Inferior parietal cortex (tissue), 1 donor: ENCODE data around the gene MRTFA.

Experiments
- DNase-seq: peaks from one replicate; pipeline ENCODE4 v3.0.0-alpha.2; 2016; ENCODE audit errors: extremely low spot score

MRTFA gene

DNA sequence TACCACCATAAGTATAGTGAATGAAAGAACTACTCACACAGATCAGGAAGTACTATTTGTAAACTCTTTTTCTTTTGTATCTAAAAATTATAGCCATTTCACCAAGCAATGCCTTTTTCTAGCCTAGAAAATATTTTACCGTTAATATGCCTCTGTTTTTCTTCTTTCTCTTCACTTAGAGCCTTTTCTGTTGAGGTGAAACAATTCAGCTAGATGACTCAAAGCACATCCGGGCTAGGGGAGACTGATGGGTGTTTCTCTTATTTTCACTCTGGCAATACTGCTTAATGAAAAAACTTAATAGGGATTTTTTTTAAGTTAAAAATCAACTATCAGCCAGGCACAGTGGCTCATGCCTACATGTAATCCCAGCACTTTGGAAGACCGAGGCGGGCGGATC lies 172.8 kb downstream of the MRTFA start:
- no peak for DNase-seq

DNA sequence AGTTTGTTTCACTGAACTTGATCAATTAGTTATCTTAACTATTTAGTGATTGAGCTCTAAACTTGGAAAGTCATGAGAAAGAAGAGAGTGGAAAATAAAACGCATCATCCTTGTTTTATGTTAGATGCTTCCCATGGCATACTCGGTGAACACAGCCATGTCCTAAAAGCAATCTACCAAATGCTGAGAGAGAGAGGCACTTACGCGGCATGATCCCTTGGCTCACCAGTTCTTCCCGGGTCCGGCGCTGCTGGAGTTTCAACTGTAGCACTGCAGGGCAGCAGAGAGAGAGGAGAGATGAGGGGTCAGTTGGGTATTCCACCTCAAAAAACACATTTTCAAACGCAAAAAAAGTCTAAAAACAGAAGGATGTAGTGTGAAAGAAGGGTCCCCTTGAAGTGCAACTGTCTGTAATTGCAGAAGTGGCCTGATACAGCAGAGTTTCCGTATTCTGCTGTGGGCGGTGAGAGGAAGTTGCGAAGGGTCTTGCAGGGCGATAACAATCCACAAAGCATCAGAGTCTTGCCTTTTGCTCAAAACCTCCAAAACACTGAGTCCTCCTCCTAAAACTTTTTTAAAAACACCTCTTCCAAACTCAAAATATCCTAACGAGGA lies 173.4 kb downstream of the MRTFA start:
- no peak for DNase-seq

DNA sequence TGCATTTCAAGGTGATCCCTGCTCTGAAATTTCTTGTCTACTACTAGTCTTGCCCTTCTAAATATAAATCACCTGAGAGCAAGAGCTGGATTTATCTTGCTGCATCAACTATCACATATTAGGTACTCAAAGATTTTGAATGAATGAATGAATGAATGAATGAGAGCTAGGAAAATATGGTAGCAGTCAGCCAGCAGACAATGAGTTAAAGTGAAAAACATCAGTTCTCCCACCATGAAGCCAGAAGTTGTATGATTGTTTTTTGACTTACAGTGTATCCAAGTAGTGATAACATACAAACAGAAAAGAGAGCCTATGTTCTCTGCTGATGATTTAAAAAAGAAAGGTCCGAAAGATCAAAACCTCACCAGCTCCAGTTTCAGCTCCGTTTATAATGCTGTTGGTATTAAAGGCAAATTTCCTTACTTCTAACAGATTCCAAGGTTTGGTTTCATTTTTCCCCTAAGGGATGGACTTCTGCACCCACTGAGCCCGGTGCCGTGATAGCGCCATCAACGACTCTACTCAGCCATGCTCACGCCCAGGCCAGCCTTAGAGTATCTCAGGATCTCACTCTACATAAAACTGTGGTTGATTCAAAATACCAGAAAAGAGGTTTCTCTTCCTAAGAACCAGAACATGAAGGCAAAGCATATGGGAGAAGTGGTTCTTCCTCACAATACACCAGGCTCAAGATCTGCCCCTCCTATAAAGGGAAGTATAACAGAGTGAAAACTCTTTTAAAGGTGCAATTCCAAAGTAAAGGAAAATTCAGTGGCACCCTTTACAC lies 174.1 kb downstream of the MRTFA start:
- DNase-seq = no peak

DNA sequence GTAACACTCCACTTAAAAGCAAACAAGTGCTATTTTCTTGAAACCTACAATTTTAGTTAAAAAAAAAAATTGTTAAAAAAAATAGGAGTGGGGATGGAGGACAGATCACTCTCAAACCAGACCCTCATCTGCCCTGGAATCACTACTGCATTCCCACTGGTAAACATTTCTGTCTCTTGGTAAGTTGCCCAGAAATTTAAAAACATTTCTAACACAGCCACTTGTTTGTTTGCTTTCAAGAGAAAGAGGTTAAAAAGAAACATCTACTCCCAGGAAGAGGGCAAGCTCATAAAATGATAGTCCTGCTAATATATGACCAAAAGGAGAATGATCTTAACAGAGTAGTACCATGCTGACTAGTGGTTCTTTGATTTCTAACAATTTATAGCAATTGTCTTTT lies 182.8 kb downstream of the MRTFA start:
- DNase-seq = no peak

DNA sequence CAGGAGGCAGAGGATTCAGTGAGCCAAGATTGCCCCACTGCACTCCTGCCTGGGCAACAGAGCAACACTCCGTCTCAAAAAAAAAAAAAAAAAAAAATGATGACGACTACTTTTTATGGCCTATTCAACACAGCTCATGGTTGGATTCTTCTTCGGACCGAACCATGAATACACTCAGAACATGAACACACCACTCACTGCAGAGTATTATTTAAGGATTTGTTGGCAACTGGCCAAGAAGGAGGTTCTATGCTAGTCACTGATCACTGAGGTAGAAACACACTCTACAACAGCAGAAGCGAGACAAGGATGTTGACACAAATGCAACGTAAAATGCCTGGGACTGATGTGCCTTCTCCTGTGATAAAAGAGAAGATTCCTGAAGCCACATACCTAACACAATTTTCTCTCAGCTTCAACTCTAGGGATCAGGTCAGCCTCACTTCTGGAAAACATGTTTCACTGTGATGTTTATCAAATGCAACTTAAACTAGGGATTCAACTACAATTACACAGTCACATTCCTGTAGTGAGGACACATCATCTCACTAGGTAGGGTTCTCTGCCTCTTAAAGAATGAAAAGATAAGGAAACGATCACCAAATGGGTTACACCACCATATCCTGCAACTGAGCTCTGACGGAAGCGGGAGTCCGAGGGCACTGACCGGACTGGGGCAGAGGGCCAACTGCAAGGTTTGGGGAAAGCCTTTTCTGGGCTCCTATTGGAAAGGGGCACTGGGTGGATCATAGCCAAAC lies 183.6 kb downstream of the MRTFA start:
- no peak for DNase-seq

DNA sequence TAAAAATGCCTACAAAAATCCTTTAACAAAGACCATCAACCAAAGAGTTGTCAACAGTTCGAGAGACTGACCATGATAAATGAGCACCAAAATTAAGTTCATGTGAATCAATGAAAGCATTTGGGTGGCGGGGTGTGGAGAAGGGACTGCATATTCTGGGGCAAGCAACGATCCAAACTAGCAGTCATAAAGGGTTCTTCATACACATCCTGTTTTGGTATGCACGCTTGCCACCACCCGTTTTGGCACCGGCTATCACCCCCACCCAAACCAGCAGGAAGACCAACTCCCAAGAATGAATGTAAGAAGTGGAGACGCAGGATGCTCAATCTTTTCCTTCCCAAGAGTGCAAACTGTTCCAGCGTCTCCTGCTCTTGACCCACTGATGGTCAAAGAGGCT lies 185.3 kb downstream of the MRTFA start:
- no peak for DNase-seq

DNA sequence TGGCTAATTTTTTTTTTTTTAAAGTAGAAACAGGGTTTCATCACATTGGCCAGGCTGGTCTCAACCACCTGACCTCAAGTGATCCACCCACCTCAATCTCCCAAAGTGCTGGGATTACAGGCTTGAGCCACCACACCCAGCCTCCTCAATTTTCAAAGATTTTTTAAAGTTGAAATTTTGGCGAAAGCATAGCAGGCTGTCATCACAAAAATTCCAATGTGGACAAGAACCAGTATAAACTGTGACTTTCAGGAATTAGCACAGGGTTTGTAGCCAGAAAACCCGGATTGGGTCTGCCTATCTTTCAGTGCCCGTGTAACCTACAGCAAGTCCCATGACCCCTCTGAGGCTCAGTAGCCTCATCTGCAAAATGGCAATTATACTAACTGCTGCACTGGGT lies 185.9 kb downstream of the MRTFA start:
- DNase-seq = no peak

DNA sequence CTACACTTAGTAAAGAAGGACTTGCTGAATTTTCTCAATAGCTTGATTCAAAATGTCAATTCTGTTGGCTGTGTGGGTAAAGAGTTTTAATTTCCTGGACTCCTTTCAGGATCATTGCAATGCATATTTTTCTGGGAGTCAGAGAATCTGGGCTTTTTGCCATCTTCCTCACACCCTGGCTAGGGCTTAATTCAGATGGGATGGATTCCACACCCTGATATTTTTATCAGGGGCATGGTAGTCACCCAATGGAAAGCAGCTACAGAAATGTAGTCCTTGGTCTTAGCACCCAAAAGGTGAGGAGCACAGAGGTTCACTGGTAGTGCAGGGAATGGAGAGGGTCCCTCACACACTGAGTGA lies 186.9 kb downstream of the MRTFA start:
- peak; percentile 62 for DNase-seq

DNA sequence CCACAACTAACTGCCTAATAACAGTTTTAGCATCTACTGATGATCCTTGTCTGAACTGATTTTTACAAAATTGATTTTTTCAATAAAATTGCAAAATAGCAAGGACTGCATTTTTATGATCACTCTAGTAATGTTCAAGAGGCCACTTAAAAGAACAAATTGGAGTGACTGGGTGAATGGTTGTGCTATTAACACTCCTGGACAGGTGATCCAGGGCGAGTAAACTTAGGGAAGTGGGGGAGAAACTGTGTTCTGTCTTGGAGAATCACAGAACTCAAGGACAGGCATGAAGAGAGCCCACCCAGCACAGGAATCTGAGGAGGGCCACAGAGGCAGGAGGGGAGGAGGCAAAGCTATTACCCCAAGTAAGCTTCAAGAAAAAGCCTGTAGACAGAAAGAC lies 190.3 kb downstream of the MRTFA start:
- no peak for DNase-seq

DNA sequence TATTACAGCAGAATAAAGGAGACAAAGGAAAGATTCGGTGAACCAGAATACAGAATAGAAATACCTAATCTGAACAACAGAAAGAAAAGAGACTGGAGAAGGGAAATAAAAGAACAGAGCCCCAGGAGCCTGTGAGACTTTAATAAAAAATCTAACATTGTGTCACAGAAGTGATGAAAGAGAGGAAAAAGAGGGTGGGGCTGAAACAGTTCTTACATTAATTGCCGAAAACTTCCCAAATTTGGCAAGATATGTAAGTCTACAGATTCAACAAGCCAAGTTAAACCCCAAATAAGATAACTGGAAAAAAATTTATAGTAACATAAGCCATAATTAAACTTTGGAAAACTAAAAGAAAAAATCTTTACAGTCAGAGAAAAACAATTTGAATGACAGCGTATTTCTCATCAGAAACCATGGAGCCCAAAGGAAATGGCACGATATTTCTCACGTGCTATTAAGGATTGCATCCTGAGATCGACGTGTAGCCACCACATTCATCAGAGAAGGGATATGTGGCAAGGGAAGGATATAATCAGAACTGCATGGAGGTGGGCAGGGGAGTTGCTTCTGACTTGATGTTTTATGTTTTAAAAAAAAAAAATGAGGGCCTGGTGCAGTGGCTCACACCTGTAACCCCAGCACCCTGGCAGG lies 192.2 kb downstream of the MRTFA start:
- DNase-seq = no peak

DNA sequence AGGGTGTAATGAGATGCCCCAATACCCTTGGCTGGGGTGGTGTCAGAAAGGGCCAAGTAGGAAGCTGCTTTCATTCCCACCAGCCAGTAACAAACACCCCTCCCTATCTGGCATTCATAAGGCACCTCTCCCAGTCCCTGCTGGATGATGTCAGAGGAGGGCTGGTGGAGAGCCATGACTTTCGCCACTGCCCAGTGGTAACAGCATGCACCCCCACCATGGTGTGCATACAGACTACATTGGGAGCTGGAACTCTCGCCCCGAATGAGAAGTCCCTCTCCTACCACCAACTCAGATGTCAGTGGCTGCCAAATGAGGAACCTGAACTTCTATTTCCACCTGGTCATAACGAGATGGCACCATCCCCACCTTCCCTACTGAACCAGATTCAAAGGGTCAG lies 192.8 kb downstream of the MRTFA start:
- DNase-seq = no peak

DNA sequence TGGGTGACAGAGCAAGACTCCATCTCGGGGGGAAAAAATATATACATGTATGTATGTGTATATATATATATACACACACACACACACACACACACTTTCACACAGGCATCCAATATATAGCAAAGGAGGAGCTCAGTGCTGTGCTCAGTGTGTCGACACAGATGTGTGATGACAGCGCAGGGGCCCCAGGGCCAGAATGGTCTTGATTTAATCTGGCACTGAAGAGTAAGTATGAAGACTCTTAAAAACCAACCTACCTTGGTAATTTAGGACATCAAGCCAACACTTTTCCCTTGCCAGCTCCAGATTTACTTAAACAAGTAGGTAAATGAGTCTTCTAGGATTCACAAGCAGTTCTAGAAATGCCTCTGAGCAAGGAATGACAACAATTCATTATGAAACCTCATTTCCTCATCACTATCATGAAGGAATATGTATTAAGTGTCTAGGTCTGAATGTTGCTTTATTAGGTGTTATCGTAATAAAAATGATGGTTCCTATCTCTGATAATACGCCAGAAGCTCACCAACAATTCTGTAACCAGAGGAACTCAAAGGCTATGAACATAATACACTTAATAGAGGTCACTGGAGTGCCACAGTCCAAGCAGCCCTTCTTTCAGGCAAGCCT lies 194.6 kb downstream of the MRTFA start:
- DNase-seq = no peak

DNA sequence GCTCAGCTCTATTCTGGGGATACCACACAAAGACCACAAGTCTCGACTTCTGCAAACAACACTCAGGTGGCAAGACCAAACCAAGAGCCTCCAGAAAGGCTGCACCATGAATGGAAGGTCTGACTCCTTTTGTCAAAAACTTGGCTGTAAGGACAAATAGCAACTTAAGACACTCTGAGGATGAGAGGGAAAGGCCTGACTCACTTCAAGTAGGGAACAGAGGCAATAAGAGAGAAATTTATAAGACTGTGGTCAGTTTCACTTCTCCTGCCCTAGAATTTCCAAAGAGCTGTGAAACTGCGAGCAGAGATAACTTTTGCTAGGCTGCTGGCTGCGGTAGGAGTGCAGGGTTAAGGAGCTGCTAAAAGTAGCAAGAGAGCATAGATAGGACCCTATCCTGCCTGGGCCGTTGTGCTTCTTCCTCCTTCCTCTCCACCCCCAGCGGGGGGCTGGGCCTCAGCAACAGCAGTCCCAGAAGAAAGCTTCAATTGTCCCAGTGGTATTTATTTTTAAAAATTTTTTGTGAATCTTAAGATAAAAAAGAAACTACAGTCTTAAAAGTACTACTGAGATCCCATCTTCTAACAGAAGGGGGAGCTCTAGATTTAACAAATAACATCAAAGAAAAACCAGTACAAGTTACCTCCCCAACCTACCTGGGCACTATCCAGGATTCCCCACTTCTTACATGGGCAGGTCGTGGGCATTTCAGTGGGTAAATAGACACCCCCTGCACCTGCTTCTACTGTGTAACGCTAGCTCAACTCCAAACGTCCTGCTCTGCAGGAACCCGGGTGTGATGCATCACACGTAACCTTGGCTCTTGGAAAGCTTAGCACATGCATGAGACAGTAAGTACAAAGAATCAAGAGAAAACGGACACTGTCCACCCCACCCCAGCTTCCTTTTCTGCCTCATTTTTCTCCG lies 199.8 kb downstream of the MRTFA start:
- peak; percentile 79 for DNase-seq

DNA sequence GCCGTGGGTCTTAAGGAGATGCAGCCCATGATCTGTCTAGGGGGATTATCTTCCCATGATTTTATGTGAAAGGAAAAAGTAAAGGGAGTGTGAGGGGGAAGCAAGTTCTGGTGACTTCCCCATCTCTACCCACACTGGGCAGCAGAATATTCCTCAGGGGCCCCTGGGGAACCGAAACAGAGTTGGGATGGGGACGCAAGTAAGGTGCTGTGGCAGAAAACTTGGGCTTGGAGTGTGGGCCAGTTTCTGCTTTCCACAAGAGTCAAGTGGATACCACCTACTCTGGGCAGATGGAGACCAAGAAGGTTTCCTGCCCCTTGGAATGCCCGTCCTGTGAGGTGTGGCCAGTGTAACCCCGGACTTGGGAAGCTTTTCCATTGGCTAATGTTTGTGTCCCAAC lies 201.8 kb downstream of the MRTFA start:
- DNase-seq = no peak

DNA sequence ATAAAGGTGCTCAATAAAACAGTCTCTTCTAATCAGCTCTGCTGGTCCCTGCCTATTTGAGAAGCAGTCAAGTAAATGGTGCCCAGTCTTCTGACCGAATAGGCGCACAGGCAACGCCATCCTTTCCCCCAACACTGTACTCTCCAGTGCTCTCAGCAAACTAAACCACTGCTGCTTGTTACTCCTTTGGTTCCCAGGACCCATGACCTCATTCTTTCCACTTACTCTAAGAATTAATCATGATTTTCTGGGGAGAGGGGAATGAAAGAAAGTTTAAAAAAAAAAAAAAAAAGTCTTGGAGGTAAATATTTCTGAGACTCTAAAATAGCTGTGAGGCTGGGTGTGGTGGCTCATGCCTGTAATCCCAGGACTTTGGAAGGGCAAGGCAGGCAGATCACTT lies 202.4 kb downstream of the MRTFA start:
- no peak for DNase-seq

DNA sequence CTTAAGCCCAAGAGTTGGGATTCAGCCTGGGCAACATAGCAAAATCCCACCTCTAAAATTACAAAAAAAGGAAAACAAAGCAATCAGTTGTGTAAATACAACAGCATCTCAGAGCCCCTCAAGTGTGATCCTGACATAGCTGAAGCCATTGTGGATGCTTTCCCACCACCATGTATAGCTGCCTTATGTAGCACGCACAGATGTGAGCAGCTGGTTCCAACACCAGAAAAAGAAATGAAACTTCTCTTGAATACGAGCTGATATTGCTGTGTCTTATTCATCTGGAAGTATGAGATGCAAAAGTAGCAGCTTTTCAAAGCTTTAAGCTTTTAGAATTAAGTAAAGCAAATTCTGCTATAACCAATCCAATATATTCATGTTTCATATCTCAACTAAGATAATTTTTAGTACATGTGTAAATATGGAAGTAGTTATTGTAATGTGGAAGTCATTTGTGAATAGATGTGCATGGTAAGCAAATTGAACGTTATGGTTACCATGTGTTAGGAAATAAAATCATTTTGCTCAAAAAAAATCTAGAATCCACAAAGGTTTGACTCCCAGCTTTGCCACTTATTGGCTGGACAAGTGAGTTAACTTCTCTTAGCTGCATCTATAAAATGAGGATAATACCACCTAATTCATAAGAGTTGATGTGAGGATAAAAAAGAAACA lies 203.0 kb downstream of the MRTFA start:
- no peak for DNase-seq

DNA sequence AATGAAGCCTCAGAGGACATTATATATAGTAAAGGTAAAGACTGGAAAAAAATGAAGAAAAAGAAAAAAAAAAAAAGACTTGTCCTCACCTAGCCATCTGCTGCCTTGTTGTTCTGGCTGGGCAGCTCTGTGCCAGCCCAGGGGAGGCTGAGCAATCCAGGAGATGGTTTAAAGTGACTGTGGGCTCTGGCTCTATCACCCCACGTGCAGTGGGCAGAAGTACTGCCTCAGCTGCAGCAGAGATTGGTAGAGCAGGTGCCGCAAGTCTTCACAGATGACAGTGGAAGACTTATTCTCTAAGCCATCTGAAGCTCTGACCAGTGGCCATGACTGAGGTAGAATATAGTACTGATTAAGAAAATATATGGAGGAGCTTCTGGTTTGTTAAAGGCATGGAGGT lies 203.9 kb downstream of the MRTFA start:
- DNase-seq = no peak

DNA sequence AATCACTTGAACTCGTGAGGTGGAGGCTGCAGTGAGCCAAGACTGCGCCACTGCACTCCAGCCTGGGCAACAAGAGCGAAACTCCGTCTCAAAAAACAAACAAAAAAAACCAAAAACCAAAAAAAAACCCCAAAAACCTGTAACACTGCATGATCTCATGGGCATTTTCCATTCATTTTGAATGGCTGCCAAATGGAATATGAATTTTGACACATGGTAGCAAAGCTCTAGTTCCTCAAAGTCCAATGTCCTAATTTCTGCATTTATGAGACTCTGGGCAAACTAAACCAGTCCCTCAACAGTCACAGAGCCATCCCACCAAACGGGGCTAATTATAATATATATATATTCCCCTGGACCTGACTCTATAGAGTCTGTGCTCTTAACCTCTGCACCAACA lies 204.4 kb downstream of the MRTFA start:
- DNase-seq = peak; percentile 38

DNA sequence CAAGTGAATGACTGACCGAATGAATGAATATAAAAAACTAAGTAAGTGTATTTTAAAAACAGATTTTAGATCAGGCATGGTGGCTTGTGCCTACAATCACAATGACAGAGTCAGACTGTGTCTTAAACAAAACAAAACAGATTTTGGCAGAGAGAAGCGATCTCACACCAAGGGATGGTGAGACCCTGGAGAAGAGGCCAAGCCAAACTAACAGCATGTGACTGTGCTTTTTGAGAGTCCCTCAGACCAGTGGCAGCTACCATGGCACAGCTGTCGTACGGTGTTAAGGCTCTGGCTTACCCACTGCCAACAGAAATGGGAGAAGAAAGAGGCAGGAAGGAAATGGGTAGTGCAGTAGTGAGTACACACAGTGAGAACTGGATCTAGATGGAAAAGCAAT lies 205.5 kb downstream of the MRTFA start:
- DNase-seq = no peak

DNA sequence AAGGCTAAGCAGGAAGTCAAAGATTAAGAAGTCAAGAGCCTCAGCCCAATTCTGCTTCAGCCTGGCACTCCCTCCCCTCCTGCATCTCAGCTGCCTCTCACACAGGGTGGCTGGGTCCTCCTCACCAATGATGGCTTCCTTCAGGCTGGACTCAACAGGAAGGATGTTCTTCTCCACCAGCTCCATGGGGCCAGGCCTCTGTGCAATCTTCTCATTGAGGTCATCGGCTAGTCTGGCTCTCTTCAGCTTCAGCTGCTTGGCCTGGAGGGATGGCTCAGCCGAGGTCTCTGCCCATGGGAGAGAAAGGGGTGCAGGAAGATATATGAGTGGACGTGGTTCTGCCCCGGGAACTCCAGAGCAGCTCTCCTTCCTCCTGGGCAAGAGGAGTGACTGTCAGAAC lies 207.0 kb downstream of the MRTFA start:
- no peak for DNase-seq
